Occipital lobe (tissue), 2 donors: ENCODE results near the gene AP1S3. TPM values are rescaled to one million over a fixed set of nuclear protein-coding genes. Genes with fewer than 3 reads are reported as not detected.
"Not testable (repeated sequence)": the region's sequence is repeated elsewhere in the genome, so short reads cannot be mapped to it uniquely, and the experiment has no call there.

Experiments used
- DNase-seq: peaks from one replicate; lab custom pipeline; 2025; lab: John Stamatoyannopoulos, UW
- total RNA-seq: library from RNA; depleted of rRNA; stranded (reverse); fragments of >200 nt; gene quantifications from one replicate; pipeline ENCODE4 v1.2.3, GENCODE V29; 2014

Gene AP1S3
- total RNA-seq = 2.7 TPM

DNA sequence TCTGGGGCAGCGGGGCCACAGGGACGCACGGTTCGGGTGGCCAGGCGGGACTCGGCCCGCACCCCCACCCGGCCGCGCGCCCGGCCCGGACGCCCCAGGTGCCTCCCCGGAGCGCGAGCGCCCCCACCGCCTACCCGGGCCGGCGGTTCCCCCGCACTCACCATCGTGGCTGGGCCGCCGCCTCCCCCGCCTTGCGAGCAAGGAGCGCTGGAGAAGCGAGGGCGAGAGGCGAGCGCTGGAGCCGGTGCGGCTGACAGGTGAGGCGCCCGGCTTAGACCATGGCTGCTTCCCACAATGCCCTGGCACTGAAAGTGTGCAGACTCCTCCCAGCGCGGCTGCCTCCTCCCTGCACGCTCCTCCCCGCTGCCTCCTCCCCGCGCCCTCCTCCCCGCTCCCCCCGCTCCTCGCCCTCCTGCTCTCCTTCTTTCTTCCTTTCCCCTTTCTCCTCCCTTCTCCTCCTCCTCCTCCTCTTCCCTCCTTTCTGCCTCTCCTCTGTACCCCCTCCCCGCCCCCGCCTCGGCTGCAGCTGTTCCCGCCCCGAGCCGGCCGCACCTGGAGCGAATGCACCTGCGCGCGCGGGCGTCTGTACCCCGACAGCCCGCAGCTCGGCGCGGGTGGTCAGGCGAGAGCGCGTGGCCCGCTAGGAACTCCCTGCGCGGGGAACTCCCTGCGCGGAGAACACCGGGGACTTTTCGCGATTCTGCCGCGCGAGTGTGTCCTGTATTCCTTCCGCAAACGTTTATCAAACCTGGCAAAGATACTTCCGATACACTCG lies at the start of gene AP1S3:
Gene AP1S3, minus strand, starts transcription at position 296 of the 775 bp plus-strand sequence. Its CDS starts 132 bp downstream, at position 164.
- peak; percentile 62 for DNase-seq

DNA sequence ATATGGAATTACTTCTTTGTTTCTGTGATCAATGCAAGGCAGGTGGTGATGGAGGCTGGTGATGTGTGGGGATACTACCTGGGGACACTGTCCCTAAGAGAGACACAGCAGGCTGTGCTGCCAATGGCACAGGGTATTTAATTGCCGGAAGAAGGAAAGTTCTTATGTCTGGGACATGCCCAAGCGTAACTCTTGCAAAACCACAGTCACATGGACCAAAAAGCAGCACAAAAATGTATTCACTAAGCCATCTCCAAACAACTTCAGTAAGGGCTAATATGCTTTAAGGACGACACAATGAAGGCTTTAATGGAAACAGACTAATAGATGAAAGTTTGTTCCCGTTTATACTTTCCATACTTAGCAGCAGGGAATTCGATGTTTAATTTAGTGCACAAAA lies 49.7 kb upstream of the AP1S3 start:
- DNase-seq = no peak

DNA sequence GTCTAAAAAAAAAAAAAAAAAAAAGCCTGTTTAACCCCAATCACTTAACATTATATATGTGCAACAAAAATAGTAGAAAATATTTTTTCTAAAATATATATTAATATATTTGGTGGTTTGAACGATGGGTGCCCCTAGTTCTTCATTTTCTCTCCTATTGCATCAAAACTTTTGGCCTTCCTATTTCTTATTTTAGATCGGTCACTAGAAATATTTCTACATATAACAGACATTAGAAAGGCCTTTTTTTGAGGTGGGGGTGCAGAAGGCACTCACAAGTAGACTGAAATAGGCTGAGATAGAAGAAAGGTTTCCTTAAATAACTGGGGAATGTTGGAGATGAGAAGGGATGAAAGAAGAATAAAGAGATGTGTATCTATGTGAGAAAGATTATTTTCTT lies 49.3 kb upstream of the AP1S3 start:
- DNase-seq = no peak

DNA sequence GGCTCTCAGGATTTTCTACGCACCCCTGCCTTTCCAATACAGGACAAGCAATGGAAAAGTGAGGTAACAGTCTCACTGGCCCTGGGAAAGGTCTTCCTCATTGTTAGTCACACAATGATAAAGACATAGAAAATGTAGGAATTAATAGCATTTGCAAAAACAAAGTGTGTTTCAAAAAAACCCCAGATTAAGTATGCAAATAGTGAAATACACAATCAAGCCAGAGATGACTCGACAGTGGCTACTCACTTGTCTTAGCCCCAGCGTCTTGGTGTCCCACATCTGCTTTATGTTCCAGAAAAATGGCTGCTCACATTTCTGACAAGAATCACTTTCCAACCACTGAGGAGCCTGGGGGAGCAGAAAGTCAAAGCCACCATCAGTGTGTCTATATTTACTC lies 47.0 kb upstream of the AP1S3 start:
- no peak for DNase-seq

DNA sequence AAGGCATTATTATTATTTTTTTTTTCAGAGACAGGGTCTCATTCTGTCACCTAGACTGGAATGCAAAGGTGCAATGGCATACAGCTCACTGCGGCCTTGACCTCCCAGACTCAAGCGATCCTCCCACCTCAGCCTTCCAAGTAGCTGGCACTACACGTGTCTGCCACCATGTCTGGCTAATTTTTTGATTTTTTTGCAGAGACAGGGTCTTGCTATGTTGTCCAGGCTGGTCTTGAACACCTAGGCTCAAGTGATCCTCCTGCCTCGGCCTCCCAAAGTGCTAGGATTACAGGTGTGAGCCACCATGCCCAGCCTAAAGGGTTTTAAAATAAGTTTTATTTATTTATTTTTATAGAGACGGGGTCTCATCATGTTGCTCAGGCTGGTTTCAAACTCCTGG lies 45.3 kb upstream of the AP1S3 start:
- no peak for DNase-seq

DNA sequence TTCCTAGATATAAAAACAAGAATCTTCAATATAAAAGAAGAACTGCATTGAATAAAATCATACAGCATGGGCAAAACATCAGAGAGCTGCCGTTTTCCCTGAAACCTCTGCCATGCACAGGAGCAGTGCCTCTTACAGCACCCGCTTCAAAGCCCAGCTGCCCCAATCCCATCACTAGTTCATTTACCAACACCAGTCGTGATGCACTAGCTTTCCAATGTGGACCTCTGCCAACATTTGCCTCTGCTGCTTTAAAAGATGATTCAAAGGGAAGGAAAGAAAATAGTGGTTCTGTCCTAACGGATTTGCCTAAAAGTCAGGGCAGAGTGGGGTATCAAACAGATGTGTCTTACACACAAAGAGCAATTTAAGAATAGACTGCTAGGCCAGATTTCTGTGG lies 43.4 kb upstream of the AP1S3 start:
- DNase-seq = no peak

DNA sequence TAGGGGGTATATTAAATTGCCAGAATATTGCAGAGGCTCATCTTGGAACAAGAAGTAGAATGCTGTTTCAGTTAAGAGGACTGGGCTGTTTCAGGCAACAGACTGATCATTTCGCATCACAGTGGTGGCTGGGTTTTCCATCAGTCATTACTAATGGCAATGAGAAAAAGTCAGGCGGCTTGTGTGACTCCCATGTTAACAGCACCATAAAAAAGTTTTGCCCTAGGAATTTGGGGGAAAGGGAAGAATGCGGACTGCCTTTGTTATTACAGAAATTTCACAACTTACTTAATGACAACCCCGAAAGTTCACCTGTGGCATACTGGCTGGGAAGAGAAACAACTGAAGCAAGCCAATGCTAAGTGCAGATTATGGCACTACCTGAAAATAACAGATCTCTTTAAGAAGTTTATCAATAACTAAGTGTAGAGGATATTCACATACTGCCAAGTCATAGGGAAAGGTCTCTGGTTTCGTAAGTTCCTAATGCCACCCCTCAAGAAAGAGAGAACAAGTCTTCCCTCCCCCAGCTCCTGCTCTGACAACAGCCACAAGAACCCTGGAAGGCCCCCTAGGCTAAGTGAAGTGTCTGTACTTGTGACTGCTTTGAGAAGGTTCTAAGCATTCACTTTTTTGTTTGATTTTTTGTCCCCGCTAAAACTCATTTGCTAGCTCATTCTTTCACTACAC lies 40.5 kb upstream of the AP1S3 start:
- no peak for DNase-seq

DNA sequence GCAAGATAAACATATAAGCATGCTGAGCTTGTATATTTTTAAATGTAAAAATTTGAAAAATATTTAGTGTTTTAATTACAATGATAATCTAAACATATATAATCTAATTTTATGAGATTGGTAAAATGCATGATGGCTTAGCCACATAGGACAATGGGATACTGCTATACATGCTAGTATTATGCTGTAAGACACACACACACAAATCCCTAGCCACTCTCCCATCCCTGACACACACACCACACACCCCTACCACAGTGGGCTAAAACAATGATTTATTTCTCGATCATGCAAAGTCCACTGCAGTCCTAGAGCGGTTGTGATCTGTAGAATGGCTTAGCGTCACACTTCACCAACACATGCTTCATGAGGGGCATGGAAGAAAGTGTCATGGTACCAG lies 36.3 kb upstream of the AP1S3 start:
- DNase-seq = no peak

DNA sequence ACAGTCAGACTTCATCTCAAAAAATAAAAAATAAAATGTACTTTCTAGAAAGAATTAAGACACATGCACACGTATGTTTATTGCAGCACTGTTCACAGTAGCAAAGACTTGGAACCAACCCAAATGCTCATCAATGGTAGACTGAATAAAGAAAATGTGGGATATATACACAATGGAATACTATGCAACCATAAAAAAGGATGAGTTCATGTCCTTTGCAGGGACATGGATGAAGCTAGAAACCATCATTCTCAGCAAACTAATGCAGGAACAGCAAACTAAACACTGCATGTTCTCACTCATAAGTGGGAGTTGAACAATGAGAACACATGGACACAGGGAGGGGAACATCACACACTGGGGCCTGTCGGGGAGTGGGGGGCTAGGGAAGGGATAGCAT lies 35.4 kb upstream of the AP1S3 start:
- not testable (repeated sequence) for DNase-seq

DNA sequence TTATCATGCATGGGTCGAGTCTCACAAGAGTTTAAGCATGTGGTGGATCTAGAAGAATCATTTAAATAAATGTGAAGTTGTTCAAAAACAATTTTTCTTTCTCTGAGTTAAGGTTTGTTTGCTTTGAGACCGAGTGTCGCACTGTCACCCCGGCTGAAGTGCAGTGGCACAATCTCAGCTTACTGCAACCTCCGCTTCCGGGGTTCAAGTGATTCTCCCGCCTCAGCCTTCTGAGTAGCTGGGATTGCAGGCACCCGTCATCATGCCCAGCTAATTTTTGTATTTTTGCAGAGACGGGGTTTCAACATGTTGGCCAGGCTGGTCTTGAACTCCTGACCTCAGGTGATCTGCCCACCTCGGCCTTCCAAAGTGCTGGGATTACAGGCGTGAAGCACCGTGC lies 34.3 kb upstream of the AP1S3 start:
- not testable (repeated sequence) for DNase-seq

DNA sequence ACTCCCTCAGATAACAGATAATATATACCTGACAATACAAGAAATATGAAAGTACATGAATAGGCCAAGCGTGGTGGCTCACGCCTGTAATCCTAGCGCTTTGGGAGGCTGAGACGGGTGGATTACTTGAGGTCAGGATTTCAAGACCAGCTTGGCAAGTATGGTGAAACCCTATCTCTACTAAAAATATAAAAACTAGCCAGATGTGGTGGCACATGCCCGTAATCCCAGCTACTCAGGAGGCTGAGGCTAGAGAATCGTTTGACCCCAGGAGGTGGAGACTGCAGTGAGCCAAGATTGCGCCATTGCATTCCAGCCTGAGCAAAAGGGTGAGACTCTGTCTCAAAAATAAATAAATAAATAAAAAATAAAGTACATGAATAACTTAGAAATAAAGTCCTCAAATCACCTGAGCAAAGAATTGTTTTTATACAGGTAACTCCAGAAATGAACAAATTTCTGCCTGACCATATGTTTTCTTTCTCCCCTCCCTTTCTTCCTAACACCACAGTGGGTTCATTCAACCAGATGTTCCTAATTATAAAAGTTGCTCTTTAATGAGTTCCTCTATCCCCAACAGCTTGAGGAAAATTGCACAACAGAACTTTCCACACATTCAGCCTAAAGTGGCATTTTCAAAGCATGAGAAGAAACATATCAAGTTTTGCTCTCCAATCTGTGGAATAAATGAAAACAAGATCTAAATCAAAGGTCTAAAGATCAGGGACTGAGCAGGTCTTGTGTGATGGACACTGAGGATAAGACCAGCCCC lies 33.6 kb upstream of the AP1S3 start:
- DNase-seq = no peak

DNA sequence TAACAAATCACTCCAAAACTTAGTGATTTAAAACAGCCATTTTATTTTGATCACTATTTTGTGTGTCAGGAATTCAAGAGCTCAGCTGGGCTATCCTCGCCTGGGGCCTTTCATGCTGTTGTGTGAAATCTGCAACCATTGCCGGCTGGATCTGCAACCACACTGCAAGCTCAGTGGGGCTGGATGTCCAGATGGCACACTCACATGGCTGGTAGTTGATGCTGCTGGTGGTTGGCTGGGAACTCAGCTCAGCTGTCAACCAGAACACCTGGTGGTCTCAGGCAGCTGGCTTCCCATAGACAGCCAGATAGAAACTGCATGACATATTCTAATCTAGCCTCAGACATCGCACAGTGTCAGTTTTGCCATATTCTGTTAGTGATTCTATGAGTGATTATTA lies 30.6 kb upstream of the AP1S3 start:
- no peak for DNase-seq

DNA sequence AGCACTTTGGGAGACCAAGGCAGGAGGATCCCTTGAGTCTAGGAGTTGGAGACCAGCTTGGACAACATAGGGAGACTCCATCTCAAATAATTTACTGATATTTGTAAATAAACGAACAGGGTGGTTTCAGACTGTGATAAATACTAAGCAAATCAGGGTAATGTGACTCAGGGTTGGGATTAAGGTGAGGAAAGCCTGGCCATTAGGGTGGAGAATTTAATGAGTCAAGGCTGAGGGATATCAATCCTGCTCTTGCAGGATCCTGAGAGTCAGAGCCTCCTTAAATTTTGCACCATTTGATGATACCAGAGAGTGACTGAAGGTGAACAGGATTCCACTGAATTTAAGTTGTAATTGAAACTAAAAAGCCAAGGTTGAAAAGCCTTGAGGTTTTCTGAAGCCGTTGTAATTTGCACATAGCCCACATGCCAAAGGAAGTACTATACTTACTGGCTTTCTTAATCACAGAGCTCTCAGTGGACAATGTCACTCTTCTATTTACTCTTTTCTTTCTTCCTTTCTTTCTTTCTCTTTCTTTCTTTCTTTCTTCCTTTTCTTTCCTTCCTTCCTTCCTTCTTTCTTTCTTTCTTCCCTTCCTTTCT lies 28.6 kb upstream of the AP1S3 start:
- DNase-seq = no peak

DNA sequence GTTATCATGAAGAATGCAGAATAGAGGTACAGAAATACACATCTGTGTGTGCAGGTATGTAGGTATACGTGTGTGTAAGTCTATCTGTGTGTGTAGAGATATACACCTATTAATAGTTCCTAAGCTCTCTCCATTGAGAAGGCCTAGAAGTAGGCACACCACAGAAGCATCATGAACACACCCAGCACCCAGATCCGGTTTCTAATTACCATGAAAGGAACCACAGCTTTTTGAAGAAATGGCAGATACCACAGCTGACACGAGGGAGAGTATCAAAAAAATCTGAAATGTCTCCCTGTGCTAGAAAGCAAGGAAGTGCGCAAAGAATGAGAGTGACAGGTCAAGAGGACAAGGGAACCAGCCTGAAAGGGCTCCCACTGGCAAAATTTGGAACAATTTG lies 27.7 kb upstream of the AP1S3 start:
- DNase-seq = no peak

DNA sequence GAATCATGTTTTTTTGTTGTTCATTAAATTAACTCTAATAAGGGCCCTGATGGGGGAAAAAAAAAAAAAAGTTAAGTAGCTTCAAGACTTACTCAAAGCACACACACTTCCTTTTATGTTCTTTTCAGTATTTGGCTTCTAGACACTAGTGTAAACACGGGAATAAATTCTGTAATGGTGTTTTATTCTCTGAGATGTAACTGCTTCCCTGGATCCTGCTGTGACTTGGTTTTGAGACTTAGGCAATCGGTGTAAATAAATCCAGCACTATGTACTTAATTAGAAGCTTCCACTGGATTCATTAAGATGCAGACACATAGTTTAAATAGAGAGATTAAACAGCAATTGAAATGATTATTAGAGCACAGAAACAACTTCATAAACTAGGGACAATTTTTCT lies 26.1 kb upstream of the AP1S3 start:
- DNase-seq = no peak

DNA sequence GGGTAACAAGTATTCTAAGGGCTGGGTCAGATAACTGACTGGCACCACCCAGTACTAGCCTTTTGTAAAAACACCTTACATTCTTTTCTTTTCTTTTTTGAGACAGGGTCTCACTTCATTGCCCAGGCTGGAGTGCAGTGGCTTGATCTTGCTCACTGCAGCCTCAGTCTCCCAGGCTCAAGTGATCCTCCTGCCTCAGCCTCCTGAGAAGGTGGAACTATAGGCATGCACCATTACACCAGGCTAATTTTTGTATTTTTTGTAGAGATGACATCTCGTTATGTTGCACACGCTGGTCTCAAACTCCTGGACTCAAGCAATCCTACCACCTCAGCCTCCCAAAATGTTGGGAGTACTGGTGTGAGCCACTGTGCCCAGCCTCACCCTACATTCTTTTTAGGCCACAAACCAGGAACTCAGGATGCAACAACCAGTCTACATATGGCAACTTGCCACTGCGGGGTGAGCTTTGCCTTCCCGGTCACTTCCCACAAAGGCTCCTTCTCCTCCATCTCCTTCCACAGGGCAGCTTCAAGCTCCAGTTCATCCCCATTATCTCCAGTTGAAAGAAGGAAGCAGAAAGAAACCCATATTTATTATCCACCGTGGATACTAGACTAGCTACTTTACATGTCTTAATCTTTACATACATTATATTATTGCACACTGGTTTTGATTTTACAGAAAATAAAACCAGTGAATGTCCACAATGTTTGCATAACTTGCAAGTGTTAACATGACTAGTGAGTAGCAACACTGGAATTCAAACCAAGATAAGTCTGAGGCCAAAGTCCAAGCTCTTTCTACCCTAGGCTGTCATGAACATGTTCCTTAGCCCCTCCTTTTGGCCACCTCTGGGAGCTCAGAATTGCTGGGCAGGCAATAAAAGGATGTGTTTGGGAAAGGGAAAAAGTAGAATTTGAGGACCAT lies 23.7 kb upstream of the AP1S3 start:
- no peak for DNase-seq

DNA sequence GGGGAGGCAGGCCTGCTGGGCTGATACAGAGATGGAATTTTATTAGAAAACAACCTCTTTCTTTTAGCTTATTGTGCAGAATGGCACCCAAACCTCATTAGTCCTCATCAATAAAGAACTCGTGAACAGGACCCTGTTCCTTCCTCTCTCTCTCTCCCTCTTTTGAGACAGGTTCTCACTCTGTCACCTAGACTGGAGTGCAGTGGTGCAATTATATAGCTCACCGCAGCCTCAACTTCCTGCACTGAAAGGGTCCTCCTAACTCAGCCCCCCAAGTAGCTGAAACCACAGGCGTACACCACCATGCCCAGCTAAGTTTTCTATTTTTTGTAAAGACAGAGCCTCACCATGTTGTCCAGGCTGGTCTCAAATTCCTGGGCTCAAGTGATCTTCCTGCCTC lies 21.7 kb upstream of the AP1S3 start:
- DNase-seq = no peak

DNA sequence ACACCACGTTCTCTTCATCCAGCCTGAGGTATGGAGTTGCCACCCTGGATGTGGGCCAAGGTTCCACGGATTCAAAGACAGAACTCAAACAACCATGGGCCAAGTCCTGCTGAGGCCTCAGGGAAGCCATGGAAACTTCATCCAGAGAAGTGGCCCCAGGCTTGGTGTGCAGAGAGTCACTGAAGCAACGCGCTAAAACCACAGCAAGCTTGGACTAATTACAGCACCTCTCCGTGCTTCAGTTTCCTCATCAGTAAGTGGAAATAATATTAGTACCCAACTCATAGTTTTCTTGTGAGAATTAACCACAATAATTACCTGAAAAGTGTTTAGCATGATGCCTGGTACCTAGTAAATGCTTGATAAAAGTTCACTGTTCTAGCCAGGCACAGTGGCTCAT lies 19.2 kb upstream of the AP1S3 start:
- DNase-seq = no peak

DNA sequence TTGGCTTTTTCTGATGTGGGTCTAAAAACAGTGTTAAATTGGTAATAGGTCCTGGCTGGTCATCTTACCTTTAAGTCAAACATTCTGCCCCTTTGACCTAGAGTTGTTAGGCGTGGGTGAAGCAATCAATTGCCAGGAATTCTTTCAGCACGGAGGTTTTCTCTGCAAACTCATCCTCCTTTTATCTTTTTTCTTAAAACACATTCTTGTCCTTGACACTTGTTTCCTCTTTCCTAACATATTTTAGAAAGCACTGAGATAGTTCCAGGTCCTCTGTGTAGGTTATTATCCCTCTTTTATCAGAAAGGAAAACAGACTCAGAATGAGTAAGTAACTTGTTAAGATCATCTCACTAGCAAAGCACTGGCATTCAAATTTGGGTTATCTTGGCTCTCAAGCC lies 18.6 kb upstream of the AP1S3 start:
- no peak for DNase-seq

DNA sequence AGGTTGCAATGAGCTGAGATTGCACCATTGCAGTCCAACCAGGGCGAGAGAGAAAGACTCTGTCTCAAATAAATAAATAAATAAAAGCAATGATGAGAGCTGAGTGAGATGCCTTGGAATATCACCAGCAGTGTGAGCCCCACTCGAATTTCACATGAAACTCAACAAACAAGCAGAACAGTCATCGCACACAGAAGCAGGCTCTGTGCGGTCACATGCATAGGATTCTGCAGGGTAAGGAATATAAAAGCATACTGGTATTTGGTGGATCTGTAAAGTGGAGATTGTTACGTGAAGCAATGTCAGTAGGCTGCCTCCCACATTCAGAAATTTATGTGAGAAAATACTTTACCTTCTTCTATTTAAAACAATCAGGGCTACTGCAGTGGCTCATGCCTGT lies 18.0 kb upstream of the AP1S3 start:
- no peak for DNase-seq

DNA sequence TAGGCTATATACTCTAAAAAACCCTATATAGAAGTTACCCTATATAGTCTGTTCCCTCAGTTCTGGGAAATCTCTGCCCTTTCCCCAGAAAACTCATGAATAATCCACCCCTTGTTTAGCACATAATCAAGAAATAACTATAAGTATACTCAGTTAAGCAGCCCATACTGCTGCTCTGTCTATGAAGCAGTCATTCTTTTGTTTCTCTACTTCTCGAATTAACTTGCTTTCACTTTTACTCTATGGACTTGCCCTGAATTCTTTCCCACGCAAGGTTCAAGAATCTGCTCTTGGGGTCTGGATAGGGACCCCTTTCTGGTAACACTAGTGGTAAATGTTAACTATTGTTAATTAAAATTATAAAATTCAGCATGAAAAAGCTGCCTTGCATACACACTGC lies 17.4 kb upstream of the AP1S3 start:
- no peak for DNase-seq
